Measurements from ENCODE around the gene BTRC. TPM values are rescaled to one million over a fixed set of nuclear protein-coding genes. Genes with fewer than 3 reads are reported as not detected.

The BTRC gene
- total RNA-seq, 1 experiment from 2014 or later: 19.4 TPM

- Mint-ChIP-seq H3K4me1 (ENCODE audit: insufficient read depth, unreplicated experiment) (peaks cover 6% of the 10 kb centered on the region), H3K9me3 (ENCODE audit: unreplicated experiment) (peaks cover 15% of the 10 kb centered on the region), H3K27ac (ENCODE audit: low read depth, unreplicated experiment) (no peak overlapping the region), H3K4me3 (ENCODE audit: unreplicated experiment) (no peak overlapping the region), H3K27me3 (ENCODE audit: insufficient read depth, unreplicated experiment) (no peaks in the 10 kb centered on the region), H3K36me3 (ENCODE audit: insufficient read depth, unreplicated experiment) (peaks cover 19% of the 10 kb centered on the region)
- POLR2A ChIA-PET: no interaction called here
- intact Hi-C loops (cut with micrococcal nuclease): no loop called here
- TF ChIP-seq CTCF (IDR thresholded peaks at IDR 0.05; ENCODE audit: unreplicated experiment): no peak
- no TSS peak for BruUV-seq (replicated peaks)
- CTCF ChIA-PET: no interaction called here
- DNase-seq (ENCODE audit: unreplicated experiment): no peak
Measured at GRCh38 chr10:101375076-101375475, 21.1 kb downstream of the BTRC start.

DNA sequence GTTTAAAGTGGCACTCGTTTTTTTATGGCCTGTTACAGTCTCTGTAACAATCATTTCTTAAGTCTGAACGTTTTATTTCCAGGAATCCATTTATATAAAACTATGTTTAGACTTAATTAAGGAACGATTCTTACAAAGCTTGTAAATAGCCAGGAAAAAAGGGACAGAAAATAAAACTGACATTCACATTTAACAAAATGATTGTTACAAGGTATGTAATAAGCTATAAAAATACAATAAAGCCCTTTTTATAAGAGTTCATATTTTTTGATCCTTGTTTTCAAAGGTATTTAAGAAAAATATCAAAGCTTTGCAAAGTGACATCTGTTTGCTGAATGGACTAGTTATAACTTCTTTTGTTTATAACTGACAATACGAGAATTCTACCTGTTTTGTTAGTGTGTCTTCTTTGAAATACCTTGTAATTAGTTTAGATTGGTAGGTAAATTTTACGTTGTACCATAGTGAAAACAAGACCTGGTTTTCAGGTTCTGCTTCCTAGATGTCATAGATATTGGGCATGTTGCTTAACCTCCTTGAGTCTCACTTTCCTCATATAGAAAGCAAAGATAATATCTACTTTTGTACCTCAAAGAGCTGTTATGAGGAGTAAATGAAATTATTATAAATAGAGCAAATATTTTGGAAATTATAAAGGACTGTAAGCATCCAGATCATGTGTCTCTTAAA is 25.8 kb downstream of the BTRC start:
- Mint-ChIP-seq H3K9me3 (ENCODE audit: unreplicated experiment) (peaks cover 7% of the 10 kb centered on the region), H3K4me3 (ENCODE audit: unreplicated experiment) (no peak overlapping the region), H3K4me1 (ENCODE audit: insufficient read depth, unreplicated experiment) (peaks cover 5% of the 10 kb centered on the region), H3K27me3 (ENCODE audit: insufficient read depth, unreplicated experiment) (no peaks in the 10 kb centered on the region), H3K27ac (ENCODE audit: low read depth, unreplicated experiment) (no peak overlapping the region), H3K36me3 (ENCODE audit: insufficient read depth, unreplicated experiment) (peaks cover 10% of the 10 kb centered on the region)
- no peak for TF ChIP-seq CTCF (IDR thresholded peaks at IDR 0.05; ENCODE audit: unreplicated experiment)
- no TSS peak for BruUV-seq (replicated peaks)
- intact Hi-C loops (cut with micrococcal nuclease): no loop called here
- ChIA-PET POLR2A (interaction anchor here (1.0 to 1.9 kb wide), 5 partner anchors 8 to 25 kb away, joined by 3 to 8 read pairs (median 5); no protein-coding TSS in a partner anchor), CTCF (interaction anchor here (0.6 to 1.0 kb wide), 3 partner anchors 9 to 40 kb away, joined by 3 to 5 read pairs (median 4); no protein-coding TSS in a partner anchor)
- no peak for DNase-seq (ENCODE audit: unreplicated experiment)

GRCh38 chr10:101380353-101381017 is 26.5 kb downstream of the BTRC start:
- H3K27ac Mint-ChIP-seq (ENCODE audit: low read depth, unreplicated experiment): no peak overlapping the region
- intact Hi-C loops (cut with micrococcal nuclease): no loop called here
- ChIA-PET POLR2A (interaction anchor here (1.3 to 1.9 kb wide), 2 partner anchors 7 to 10 kb away, joined by 3 to 5 read pairs; no protein-coding TSS in a partner anchor), CTCF (interaction anchor here (0.6 to 1.0 kb wide), 2 partner anchors 8 to 10 kb away, joined by 3 to 5 read pairs; no protein-coding TSS in a partner anchor)
- peaks cover 6% of the 10 kb centered on the region for H3K36me3 Mint-ChIP-seq (ENCODE audit: insufficient read depth, unreplicated experiment)
- H3K27me3 Mint-ChIP-seq (ENCODE audit: insufficient read depth, unreplicated experiment): no peaks in the 10 kb centered on the region
- no peak for DNase-seq (ENCODE audit: unreplicated experiment)
- BruUV-seq (replicated peaks): no TSS peak
- TF ChIP-seq CTCF (IDR thresholded peaks at IDR 0.05; ENCODE audit: unreplicated experiment): no peak
- H3K4me3 Mint-ChIP-seq (ENCODE audit: unreplicated experiment): no peak overlapping the region
- H3K4me1 Mint-ChIP-seq (ENCODE audit: insufficient read depth, unreplicated experiment): peaks cover 5% of the 10 kb centered on the region
- peaks cover 7% of the 10 kb centered on the region for H3K9me3 Mint-ChIP-seq (ENCODE audit: unreplicated experiment)

GRCh38 chr10:101385866-101386658 is 32.1 kb downstream of the BTRC start:
- Mint-ChIP-seq H3K36me3 (ENCODE audit: insufficient read depth, unreplicated experiment) (peaks cover 13% of the 10 kb centered on the region), H3K4me1 (ENCODE audit: insufficient read depth, unreplicated experiment) (no peaks in the 10 kb centered on the region), H3K27me3 (ENCODE audit: insufficient read depth, unreplicated experiment) (no peaks in the 10 kb centered on the region), H3K27ac (ENCODE audit: low read depth, unreplicated experiment) (no peak overlapping the region), H3K4me3 (ENCODE audit: unreplicated experiment) (no peak overlapping the region), H3K9me3 (ENCODE audit: unreplicated experiment) (no peaks in the 10 kb centered on the region)
- no peak for TF ChIP-seq CTCF (IDR thresholded peaks at IDR 0.05; ENCODE audit: unreplicated experiment)
- intact Hi-C loops (cut with micrococcal nuclease): no loop called here
- no peak for DNase-seq (ENCODE audit: unreplicated experiment)
- ChIA-PET POLR2A (interaction anchor here (1.6 kb wide), 2 partner anchors 13 to 19 kb away, joined by 4 read pairs; no protein-coding TSS in a partner anchor), CTCF (interaction anchor here (0.6 to 1.7 kb wide), 4 partner anchors 13 to 165 kb away, joined by 3 to 5 read pairs (median 4); no protein-coding TSS in a partner anchor)
- no TSS peak for BruUV-seq (replicated peaks)
